ENCODE data around the gene RTL1. TPM values are rescaled to one million over a fixed set of nuclear protein-coding genes. Genes with fewer than 3 reads are reported as not detected.

The RTL1 gene
- total RNA-seq, 6 experiments from 2014 or later = not detected

GRCh38 chr14:100835548-100836310, 67.8 kb downstream of the RTL1 start:
- no peak for DNase-seq
- TF ChIP-seq, protein P1, sequence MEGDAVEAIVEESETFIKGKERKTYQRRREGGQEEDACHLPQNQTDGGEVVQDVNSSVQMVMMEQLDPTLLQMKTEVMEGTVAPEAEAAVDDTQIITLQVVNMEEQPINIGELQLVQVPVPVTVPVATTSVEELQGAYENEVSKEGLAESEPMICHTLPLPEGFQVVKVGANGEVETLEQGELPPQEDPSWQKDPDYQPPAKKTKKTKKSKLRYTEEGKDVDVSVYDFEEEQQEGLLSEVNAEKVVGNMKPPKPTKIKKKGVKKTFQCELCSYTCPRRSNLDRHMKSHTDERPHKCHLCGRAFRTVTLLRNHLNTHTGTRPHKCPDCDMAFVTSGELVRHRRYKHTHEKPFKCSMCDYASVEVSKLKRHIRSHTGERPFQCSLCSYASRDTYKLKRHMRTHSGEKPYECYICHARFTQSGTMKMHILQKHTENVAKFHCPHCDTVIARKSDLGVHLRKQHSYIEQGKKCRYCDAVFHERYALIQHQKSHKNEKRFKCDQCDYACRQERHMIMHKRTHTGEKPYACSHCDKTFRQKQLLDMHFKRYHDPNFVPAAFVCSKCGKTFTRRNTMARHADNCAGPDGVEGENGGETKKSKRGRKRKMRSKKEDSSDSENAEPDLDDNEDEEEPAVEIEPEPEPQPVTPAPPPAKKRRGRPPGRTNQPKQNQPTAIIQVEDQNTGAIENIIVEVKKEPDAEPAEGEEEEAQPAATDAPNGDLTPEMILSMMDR (IDR thresholded peaks at IDR 0.05) = no peak
- Mint-ChIP-seq H3K27ac (peak overlapping the region; percentile 60), H3K4me1 (ENCODE audit: low read depth) (peaks cover 33% of the 10 kb centered on the region), H3K9me3 (0 out of 2 replicates have a peak, but pooled peaks cover 4% of the 10 kb centered on the region), H3K27me3 (ENCODE audit: insufficient read depth) (peaks cover 49% of the 10 kb centered on the region), H3K4me3 (no peak overlapping the region), H3K36me3 (ENCODE audit: low read depth) (peaks cover 29% of the 10 kb centered on the region)

DNA sequence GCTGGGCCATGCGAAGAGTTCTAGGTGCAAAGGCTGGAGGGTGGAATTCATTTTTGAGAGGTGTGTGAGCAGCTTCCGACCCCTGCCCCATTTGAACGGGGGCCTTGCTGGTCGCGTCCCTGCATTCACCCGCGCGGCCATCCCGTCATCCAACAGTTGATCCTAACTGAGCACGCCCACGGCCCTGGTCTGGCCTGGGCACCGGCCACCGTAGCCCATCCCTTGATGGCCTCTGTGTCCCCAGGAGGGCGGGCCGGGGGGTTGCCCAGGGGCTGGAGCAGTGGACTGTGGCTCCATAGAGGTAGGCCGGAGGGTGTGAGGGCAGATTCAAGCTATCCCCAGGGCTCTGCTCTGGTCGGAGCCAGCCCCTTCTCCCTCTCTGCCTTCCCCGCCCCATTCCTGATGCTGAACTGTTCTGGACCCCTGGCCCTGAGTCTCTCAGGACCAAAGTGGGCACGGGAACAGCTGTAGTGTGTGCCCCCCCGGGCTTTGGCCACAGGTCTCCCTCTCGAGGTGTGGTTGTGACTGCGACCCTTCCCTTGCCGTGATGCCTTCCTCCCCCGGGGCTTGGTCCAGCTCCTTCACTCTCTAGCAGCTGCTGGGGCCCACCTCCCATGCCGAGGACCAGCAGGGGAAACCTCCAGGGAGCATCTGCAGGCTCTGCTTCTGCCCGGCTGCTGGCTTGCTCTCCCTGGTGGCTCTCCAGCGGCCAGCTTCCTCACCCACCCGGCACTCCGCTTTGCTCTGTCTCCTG, 68.6 kb downstream of the RTL1 start:
- Mint-ChIP-seq H3K27me3 (ENCODE audit: insufficient read depth) (peaks cover 47% of the 10 kb centered on the region), H3K4me3 (no peak overlapping the region), H3K36me3 (ENCODE audit: low read depth) (peaks cover 26% of the 10 kb centered on the region), H3K9me3 (0 out of 2 replicates have a peak, but pooled peaks cover 4% of the 10 kb centered on the region), H3K4me1 (ENCODE audit: low read depth) (peaks cover 28% of the 10 kb centered on the region), H3K27ac (peak overlapping the region; percentile 60; the same call in 1 of the 2 replicates)
- DNase-seq = no peak
- TF ChIP-seq, protein P1 (IDR thresholded peaks at IDR 0.05) = no peak

GRCh38 chr14:100834082-100834793, 69.3 kb downstream of the RTL1 start:
- H3K4me1 Mint-ChIP-seq (ENCODE audit: low read depth) = peaks cover 33% of the 10 kb centered on the region
- H3K4me3 Mint-ChIP-seq = no peak overlapping the region
- H3K9me3 Mint-ChIP-seq = 0 out of 2 replicates have a peak, but pooled peaks cover 4% of the 10 kb centered on the region
- TF ChIP-seq, protein P1 (IDR thresholded peaks at IDR 0.05) = no peak
- H3K27ac Mint-ChIP-seq = no peak overlapping the region; the same call in 1 of the 2 replicates
- H3K36me3 Mint-ChIP-seq (ENCODE audit: low read depth) = peaks cover 31% of the 10 kb centered on the region
- peaks cover 41% of the 10 kb centered on the region for H3K27me3 Mint-ChIP-seq (ENCODE audit: insufficient read depth)
- no peak for DNase-seq

DNA sequence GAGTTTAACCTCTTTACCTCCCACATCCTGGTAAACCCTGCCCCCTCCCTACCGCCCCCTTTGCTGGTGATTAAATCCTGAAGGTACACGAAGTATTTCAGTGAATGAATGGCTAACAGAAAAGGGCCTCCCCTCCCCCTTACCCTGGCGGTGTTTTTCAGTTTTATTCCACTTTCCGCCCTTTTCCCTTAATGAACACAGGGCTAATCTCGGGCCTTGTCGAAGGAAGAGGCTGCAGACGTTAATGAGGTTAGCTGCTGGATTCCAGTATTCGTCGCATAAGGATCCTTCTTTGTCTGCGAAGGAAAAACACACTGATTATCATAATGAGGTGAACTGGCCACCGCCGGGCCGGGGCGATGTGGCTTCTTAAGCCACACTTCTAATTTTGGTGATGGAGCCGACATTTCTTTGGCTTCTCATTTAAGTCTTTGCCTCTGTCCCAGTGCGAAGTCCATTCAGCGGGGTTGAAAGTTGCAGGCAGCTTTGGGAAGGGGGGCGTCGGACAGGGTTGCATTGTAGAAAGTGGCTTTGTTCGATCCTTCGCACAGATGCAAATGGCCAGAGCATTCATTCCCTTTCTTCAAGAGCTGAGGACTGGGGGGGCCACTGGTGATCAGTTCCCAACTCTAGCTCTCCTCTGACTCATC, 71.1 kb downstream of the RTL1 start:
- Mint-ChIP-seq H3K9me3 (peaks cover 6% of the 10 kb centered on the region), H3K4me1 (ENCODE audit: low read depth) (peaks cover 29% of the 10 kb centered on the region), H3K27me3 (ENCODE audit: insufficient read depth) (peaks cover 41% of the 10 kb centered on the region), H3K27ac (peak overlapping the region; percentile 53; the same call in 1 of the 2 replicates), H3K4me3 (no peak overlapping the region), H3K36me3 (ENCODE audit: low read depth) (peaks cover 40% of the 10 kb centered on the region)
- DNase-seq = no peak
- TF ChIP-seq, protein P1 (IDR thresholded peaks at IDR 0.05) = no peak

GRCh38 chr14:100830681-100831080, 72.8 kb downstream of the RTL1 start:
- peaks cover 49% of the 10 kb centered on the region for H3K36me3 Mint-ChIP-seq (ENCODE audit: low read depth)
- H3K27ac Mint-ChIP-seq = no peak overlapping the region
- H3K27me3 Mint-ChIP-seq (ENCODE audit: insufficient read depth) = peaks cover 44% of the 10 kb centered on the region
- no peak overlapping the region for H3K4me3 Mint-ChIP-seq
- H3K9me3 Mint-ChIP-seq = peaks cover 20% of the 10 kb centered on the region
- TF ChIP-seq, protein P1 (IDR thresholded peaks at IDR 0.05) = no peak
- peaks cover 25% of the 10 kb centered on the region for H3K4me1 Mint-ChIP-seq (ENCODE audit: low read depth)
- DNase-seq = no peak
